ENCODE measurements around the gene PRDX1. TPM values are rescaled to one million over a fixed set of nuclear protein-coding genes. Genes with fewer than 3 reads are reported as not detected.

The PRDX1 gene
- total and polyA plus RNA-seq, 2 of the 13 experiments (the other 11 are each of a cell fraction or from before 2014, with no cell fraction given), result 761 to 1,898 TPM

DNA sequence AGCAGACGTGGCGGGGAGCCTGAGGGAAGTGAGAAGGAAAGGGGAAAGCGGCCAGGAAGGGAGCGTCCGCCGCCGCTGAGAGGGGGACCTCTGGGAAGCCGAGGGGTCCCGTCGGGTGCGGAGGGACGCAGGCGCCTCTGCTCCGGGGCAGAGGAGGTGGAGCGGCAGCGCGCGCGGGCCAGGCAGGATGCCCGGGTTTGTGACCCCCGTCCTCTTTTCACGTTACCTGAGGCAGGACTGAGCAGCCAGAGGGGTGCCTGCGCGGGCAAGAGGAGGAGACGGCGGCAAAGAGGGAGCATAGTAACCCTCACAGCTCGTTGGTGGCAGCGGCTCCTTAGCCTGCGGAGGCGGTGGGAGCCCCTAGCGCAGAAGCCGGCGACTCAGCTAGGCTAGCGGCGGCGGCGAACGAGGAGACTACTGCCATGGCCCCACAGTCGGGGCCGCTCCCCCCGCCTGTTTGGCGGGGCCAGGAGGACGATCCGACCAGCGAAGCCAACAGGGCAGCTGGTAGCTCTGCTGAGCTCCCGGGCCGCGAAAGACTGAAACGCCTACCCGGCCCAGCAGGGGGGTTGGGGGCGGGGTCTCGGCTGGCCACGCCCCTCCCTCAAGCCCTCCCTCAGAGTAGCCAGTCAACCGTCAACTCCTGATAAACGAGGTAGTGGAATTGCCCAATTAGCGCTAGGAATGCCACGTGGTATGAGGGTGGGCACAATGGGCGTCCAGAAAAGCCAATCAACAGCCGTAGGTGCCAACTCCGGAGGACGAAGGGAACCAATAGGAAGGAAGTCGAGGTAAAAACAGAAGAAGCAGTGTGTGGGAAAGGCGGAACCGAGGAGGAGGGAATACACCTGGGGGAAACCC lies 30.8 kb downstream of the PRDX1 start, which contains the start of gene TESK2 (continued):
- TF ChIP-seq TGIF2 (CRISPR knock-in tag; IDR thresholded peaks at IDR 0.05), result peak; percentile 40; the same call in 1 of the 2 replicates
- TF ChIP-seq, protein P1, sequence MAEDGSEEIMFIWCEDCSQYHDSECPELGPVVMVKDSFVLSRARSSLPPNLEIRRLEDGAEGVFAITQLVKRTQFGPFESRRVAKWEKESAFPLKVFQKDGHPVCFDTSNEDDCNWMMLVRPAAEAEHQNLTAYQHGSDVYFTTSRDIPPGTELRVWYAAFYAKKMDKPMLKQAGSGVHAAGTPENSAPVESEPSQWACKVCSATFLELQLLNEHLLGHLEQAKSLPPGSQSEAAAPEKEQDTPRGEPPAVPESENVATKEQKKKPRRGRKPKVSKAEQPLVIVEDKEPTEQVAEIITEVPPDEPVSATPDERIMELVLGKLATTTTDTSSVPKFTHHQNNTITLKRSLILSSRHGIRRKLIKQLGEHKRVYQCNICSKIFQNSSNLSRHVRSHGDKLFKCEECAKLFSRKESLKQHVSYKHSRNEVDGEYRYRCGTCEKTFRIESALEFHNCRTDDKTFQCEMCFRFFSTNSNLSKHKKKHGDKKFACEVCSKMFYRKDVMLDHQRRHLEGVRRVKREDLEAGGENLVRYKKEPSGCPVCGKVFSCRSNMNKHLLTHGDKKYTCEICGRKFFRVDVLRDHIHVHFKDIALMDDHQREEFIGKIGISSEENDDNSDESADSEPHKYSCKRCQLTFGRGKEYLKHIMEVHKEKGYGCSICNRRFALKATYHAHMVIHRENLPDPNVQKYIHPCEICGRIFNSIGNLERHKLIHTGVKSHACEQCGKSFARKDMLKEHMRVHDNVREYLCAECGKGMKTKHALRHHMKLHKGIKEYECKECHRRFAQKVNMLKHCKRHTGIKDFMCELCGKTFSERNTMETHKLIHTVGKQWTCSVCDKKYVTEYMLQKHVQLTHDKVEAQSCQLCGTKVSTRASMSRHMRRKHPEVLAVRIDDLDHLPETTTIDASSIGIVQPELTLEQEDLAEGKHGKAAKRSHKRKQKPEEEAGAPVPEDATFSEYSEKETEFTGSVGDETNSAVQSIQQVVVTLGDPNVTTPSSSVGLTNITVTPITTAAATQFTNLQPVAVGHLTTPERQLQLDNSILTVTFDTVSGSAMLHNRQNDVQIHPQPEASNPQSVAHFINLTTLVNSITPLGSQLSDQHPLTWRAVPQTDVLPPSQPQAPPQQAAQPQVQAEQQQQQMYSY (CRISPR knock-in tag; IDR thresholded peaks at IDR 0.05), result no peak
- peak; percentile 51; the same call in 1 of the 2 replicates for TF ChIP-seq KMT2B (CRISPR knock-in tag; IDR thresholded peaks at IDR 0.05)
- TF ChIP-seq ZNF530 (CRISPR knock-in tag; IDR thresholded peaks at IDR 0.05; ENCODE audit: low read depth), result no peak
- TF ChIP-seq MXI1 (IDR thresholded peaks at IDR 0.05; ENCODE audit: borderline replicate concordance, low read depth, low read length), result peak; percentile 73; the same call in 1 of the 3 replicates
- TF ChIP-seq, protein P2, sequence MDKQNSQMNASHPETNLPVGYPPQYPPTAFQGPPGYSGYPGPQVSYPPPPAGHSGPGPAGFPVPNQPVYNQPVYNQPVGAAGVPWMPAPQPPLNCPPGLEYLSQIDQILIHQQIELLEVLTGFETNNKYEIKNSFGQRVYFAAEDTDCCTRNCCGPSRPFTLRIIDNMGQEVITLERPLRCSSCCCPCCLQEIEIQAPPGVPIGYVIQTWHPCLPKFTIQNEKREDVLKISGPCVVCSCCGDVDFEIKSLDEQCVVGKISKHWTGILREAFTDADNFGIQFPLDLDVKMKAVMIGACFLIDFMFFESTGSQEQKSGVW (CRISPR knock-in tag; IDR thresholded peaks at IDR 0.05; ENCODE audit: borderline replicate concordance), result no peak
- TF ChIP-seq ZNF550 (CRISPR knock-in tag; IDR thresholded peaks at IDR 0.05; ENCODE audit: borderline replicate concordance), result no peak
- no peak for TF ChIP-seq ZMYM2 (CRISPR knock-in tag; IDR thresholded peaks at IDR 0.05)
- TF ChIP-seq, protein P3, sequence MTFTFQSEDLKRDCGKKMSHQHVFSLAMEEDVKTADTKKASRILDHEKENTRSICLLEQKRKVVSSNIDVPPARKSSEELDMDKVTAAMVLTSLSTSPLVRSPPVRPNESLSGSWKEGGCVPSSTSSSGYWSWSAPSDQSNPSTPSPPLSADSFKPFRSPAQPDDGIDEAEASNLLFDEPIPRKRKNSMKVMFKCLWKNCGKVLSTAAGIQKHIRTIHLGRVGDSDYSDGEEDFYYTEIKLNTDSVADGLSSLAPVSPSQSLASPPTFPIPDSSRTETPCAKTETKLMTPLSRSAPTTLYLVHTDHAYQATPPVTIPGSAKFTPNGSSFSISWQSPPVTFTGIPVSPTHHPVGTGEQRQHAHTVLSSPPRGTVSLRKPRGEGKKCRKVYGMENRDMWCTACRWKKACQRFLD (CRISPR knock-in tag; IDR thresholded peaks at IDR 0.05; ENCODE audit: borderline replicate concordance), result no peak
- TF ChIP-seq, protein P4, sequence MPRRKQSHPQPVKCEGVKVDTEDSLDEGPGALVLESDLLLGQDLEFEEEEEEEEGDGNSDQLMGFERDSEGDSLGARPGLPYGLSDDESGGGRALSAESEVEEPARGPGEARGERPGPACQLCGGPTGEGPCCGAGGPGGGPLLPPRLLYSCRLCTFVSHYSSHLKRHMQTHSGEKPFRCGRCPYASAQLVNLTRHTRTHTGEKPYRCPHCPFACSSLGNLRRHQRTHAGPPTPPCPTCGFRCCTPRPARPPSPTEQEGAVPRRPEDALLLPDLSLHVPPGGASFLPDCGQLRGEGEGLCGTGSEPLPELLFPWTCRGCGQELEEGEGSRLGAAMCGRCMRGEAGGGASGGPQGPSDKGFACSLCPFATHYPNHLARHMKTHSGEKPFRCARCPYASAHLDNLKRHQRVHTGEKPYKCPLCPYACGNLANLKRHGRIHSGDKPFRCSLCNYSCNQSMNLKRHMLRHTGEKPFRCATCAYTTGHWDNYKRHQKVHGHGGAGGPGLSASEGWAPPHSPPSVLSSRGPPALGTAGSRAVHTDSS (CRISPR knock-in tag; conservative IDR thresholded peaks at IDR 0.05), result no peak
- no peak; the same call in 1 of the 2 replicates for TF ChIP-seq ZNF556 (CRISPR knock-in tag; IDR thresholded peaks at IDR 0.05; ENCODE audit: borderline replicate concordance)
- TF ChIP-seq NCOA2 (CRISPR knock-in tag; IDR thresholded peaks at IDR 0.05), result no peak; the same call in 1 of the 2 replicates
- TF ChIP-seq, protein P5, sequence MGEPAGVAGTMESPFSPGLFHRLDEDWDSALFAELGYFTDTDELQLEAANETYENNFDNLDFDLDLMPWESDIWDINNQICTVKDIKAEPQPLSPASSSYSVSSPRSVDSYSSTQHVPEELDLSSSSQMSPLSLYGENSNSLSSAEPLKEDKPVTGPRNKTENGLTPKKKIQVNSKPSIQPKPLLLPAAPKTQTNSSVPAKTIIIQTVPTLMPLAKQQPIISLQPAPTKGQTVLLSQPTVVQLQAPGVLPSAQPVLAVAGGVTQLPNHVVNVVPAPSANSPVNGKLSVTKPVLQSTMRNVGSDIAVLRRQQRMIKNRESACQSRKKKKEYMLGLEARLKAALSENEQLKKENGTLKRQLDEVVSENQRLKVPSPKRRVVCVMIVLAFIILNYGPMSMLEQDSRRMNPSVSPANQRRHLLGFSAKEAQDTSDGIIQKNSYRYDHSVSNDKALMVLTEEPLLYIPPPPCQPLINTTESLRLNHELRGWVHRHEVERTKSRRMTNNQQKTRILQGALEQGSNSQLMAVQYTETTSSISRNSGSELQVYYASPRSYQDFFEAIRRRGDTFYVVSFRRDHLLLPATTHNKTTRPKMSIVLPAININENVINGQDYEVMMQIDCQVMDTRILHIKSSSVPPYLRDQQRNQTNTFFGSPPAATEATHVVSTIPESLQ (CRISPR knock-in tag; conservative IDR thresholded peaks at IDR 0.05), result no peak
- TF ChIP-seq RARA (CRISPR knock-in tag; IDR thresholded peaks at IDR 0.05), result peak; percentile 36; the same call in 1 of the 2 replicates

Measured in HepG2 (cell line).